ENCODE results near the gene PSMB7. TPM values are rescaled to one million over a fixed set of nuclear protein-coding genes. Genes with fewer than 3 reads are reported as not detected.

PSMB7 gene
- total RNA-seq, 1 experiment from 2014 or later, result 187 TPM

DNA sequence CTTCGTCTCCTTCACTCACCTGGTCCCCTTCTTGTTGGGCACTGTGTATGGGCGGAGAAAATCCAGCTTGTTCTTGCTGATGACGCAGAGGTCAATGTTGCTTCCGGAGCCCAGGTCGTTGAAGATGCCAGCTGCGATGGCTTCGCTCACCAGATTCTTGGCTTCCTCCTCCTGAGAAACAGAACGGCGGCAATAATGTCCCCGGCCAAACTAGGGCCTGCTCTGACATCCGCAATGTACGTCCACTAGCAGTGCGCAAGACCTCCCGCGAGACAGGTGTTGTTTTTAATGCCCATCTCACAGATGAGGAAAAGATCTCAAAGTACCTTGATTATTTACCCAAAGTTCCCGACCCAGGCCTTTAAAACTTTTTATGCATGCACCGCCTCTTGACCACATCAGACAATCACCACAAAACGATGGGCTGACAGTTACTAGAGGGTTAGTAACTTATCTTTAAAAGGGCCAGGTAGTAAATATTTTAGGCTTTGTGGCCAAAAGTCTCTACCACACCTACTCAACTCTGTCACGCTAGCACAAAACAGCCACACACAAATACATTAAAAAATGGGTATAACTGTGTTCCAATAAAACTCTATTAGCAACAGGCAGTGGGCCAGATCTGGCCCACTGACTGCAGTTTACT is 58.4 kb downstream of the PSMB7 start (continued):
- TF ChIP-seq PRRX2 (CRISPR knock-in tag; IDR thresholded peaks at IDR 0.05) (no peak), E2F4 (CRISPR knock-in tag; IDR thresholded peaks at IDR 0.05; ENCODE audit: borderline replicate concordance, low read depth) (no peak)
- TF ChIP-seq, protein P1, sequence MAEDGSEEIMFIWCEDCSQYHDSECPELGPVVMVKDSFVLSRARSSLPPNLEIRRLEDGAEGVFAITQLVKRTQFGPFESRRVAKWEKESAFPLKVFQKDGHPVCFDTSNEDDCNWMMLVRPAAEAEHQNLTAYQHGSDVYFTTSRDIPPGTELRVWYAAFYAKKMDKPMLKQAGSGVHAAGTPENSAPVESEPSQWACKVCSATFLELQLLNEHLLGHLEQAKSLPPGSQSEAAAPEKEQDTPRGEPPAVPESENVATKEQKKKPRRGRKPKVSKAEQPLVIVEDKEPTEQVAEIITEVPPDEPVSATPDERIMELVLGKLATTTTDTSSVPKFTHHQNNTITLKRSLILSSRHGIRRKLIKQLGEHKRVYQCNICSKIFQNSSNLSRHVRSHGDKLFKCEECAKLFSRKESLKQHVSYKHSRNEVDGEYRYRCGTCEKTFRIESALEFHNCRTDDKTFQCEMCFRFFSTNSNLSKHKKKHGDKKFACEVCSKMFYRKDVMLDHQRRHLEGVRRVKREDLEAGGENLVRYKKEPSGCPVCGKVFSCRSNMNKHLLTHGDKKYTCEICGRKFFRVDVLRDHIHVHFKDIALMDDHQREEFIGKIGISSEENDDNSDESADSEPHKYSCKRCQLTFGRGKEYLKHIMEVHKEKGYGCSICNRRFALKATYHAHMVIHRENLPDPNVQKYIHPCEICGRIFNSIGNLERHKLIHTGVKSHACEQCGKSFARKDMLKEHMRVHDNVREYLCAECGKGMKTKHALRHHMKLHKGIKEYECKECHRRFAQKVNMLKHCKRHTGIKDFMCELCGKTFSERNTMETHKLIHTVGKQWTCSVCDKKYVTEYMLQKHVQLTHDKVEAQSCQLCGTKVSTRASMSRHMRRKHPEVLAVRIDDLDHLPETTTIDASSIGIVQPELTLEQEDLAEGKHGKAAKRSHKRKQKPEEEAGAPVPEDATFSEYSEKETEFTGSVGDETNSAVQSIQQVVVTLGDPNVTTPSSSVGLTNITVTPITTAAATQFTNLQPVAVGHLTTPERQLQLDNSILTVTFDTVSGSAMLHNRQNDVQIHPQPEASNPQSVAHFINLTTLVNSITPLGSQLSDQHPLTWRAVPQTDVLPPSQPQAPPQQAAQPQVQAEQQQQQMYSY (CRISPR knock-in tag; IDR thresholded peaks at IDR 0.05), result no peak
- TF ChIP-seq, protein P2, sequence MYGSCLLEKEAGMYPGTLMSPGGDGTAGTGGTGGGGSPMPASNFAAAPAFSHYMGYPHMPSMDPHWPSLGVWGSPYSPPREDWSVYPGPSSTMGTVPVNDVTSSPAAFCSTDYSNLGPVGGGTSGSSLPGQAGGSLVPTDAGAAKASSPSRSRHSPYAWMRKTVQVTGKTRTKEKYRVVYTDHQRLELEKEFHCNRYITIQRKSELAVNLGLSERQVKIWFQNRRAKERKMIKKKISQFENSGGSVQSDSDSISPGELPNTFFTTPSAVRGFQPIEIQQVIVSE (CRISPR knock-in tag; IDR thresholded peaks at IDR 0.05; ENCODE audit: borderline replicate concordance), result no peak

DNA sequence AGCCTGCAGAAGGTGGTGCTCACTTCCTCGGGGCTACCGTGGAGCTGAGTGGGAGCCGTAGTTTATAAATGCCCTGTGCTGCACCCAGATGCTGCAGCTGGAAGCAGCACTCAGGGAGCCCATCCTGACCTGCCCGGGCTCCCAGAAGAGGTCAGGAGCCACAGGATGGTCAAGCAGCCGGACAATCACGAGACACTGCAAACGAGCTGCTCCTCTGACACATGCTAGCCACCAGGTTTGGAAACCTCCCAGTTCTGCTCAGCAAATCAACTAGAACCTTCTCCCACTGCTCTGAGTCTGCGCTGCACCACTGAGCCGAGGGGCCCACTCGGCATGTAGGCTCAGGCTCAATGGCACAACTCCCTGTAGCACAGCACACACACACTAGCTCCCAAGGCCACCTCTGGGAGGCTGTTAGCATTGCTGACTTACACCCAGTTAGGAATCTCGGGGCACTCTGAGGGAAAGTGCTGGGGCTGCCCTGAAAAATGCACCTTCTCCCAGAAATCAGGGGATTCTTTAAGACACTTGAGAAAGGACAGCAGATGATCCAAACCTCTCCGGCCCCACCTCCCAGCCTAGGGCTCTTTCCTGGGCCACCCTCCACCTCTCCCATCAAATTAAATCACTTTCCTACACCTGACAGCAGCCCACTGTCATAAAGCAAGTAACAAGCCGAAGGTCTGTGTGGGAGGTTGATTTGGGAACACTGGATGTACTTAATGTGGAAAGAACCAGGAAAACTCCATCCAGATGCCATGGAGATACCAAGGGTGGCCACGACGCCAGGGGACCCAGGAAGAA is 59.1 kb downstream of the PSMB7 start:
- no peaks in the 10 kb centered on the region for H3K27me3 Mint-ChIP-seq (ENCODE audit: low read depth)
- no peak for DNase-seq (ENCODE audit: low spot score)
- POLR2A ChIA-PET, result interaction anchor here (0.6 kb wide), 1 partner anchor 23 kb away, joined by 3 read pairs; no protein-coding TSS in a partner anchor
- CTCF ChIA-PET, result interaction anchor here (0.8 kb wide), 1 partner anchor 230 kb away, joined by 3 read pairs; no protein-coding TSS in a partner anchor
- peak overlapping the region; percentile 63; the same call in 1 of the 2 replicates for H3K27ac Mint-ChIP-seq
- H3K36me3 Mint-ChIP-seq, result peaks cover 30% of the 10 kb centered on the region
- TF ChIP-seq NR1H2 (CRISPR knock-in tag; IDR thresholded peaks at IDR 0.05) (no peak), AR (CRISPR knock-in tag; IDR thresholded peaks at IDR 0.05) (no peak), NFYB (CRISPR knock-in tag; conservative IDR thresholded peaks at IDR 0.05; ENCODE audit: low read depth) (no peak), ZBTB21 (CRISPR knock-in tag; IDR thresholded peaks at IDR 0.05; ENCODE audit: borderline replicate concordance) (no peak), RORB (CRISPR knock-in tag; IDR thresholded peaks at IDR 0.05) (no peak), MXD4 (CRISPR knock-in tag; IDR thresholded peaks at IDR 0.05; ENCODE audit: borderline replicate concordance) (no peak), IRF2 (CRISPR knock-in tag; IDR thresholded peaks at IDR 0.05; ENCODE audit: borderline replicate concordance, low read depth) (no peak), SMAD3 (CRISPR knock-in tag; IDR thresholded peaks at IDR 0.05; ENCODE audit: borderline replicate concordance) (no peak)
- TF ChIP-seq, protein P3, sequence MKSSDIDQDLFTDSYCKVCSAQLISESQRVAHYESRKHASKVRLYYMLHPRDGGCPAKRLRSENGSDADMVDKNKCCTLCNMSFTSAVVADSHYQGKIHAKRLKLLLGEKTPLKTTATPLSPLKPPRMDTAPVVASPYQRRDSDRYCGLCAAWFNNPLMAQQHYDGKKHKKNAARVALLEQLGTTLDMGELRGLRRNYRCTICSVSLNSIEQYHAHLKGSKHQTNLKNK (CRISPR knock-in tag; IDR thresholded peaks at IDR 0.05), result no peak
- H3K4me1 Mint-ChIP-seq, result 0 out of 2 replicates have a peak, but pooled peaks cover 11% of the 10 kb centered on the region
- H3K9me3 Mint-ChIP-seq, result no peaks in the 10 kb centered on the region
- ATAC-seq, result no peak
- H3K4me3 Mint-ChIP-seq, result no peak overlapping the region

Data from WTC11 (cell line).